Activated CD4-positive, alpha-beta T cell treated with anti-CD3 and anti-CD28 coated beads, Interleukin-2, amount 10 ng/mL, durations not matched to agents 24 days and 14 days (primary cell): ENCODE data around the gene MACF1. TPM values are rescaled to one million over a fixed set of nuclear protein-coding genes. Genes with fewer than 3 reads are reported as not detected.
A peak's percentile ranks its signal among the peaks of the same experiment; 100 is the strongest.

Experiments
- DNase-seq: peaks from one replicate; pipeline ENCODE4 v3.0.0; 2022
- H3K27ac Mint-ChIP-seq: one replicate; pipeline ENCODE4 v1.8.0; 2022; ENCODE audit warnings: mild to moderate bottlenecking, mixed read lengths
- H3K27me3 Mint-ChIP-seq: one replicate; pipeline ENCODE4 v1.8.0; 2022; ENCODE audit warnings: mixed read lengths
- H3K36me3 Mint-ChIP-seq: one replicate; pipeline ENCODE4 v1.8.0; 2022; ENCODE audit warnings: low read depth, mild to moderate bottlenecking, mixed read lengths
- H3K4me1 Mint-ChIP-seq: one replicate; pipeline ENCODE4 v1.8.0; 2021; ENCODE audit warnings: mixed read lengths
- H3K4me3 Mint-ChIP-seq: one replicate; pipeline ENCODE4 v1.8.0; 2022; ENCODE audit warnings: mild to moderate bottlenecking, moderate library complexity, mixed read lengths
- H3K9me3 Mint-ChIP-seq: one replicate; pipeline ENCODE4 v1.8.0; 2021; ENCODE audit warnings: mixed read lengths
- intact Hi-C: fragments of 100-400 bp; cut with micrococcal nuclease; formaldehyde crosslinking; loops from one replicate; pipeline ENCODE4 v1.15.1; 2023
- total RNA-seq: library from RNA; stranded (reverse); gene quantifications from 2 replicates; pipeline ENCODE4 v1.2.3, GENCODE V29; 2022

Gene MACF1
- total RNA-seq, 1 donor from 2014 or later: 204 TPM

DNA sequence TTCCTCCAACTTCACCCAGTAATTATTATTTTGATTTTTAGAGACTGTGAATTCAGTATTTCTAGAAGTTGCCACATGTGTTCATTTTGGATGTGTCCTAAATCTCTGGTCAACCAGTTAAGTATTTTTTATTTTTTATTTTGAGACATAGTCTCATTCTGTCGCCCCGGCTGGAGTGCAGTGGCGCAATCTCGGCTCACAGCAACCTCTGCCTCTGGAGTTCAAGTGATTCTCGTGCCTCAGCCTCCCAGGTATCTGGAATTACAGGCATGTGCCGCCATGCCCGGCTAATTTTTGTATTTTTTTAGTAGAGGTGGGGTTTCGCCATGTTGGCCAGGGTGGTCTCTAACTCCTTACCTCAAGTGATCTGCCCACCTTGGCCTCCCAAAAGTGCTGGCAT lies 8.0 kb downstream of the MACF1 start:
- Mint-ChIP-seq H3K27me3 (no peaks in the 10 kb centered on the region), H3K4me1 (peaks cover 48% of the 10 kb centered on the region), H3K4me3 (no peak overlapping the region), H3K36me3 (peaks cover 25% of the 10 kb centered on the region), H3K27ac (peak overlapping the region; percentile 25), H3K9me3 (no peaks in the 10 kb centered on the region)
- intact Hi-C loops: no loop called here
- DNase-seq: no peak

DNA sequence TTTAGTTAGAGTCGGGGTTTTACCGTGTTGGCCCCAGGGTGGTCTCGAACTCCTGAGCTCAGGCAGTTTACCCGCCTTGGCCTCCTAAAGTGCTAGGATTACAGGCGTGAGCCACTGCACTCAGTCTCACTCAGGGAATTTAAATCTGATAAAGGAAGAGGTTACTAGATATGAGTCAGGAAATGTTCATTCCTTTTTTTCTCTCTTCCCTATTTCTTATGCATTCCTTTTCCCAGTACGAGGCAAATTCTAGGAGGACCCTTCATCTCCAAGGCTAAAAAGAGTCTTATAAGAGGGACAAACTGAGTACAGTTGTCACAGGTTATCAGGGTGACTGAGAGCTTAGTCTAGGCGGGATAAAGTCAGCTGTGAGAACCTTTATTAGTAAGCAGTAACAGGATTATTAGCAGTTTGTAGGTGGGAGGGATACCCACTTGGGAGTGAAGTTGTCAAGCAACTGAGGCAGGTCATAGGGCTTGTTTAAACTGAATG lies 9.1 kb downstream of the MACF1 start:
- no peaks in the 10 kb centered on the region for H3K9me3 Mint-ChIP-seq
- H3K4me3 Mint-ChIP-seq: no peak overlapping the region
- DNase-seq: no peak
- H3K27ac Mint-ChIP-seq: peak overlapping the region; percentile 93
- intact Hi-C loops: loop anchor here (2.0 kb wide), 1 partner anchor 17 kb away; no protein-coding TSS in a partner anchor
- peaks cover 24% of the 10 kb centered on the region for H3K36me3 Mint-ChIP-seq
- no peaks in the 10 kb centered on the region for H3K27me3 Mint-ChIP-seq
- peaks cover 50% of the 10 kb centered on the region for H3K4me1 Mint-ChIP-seq

DNA sequence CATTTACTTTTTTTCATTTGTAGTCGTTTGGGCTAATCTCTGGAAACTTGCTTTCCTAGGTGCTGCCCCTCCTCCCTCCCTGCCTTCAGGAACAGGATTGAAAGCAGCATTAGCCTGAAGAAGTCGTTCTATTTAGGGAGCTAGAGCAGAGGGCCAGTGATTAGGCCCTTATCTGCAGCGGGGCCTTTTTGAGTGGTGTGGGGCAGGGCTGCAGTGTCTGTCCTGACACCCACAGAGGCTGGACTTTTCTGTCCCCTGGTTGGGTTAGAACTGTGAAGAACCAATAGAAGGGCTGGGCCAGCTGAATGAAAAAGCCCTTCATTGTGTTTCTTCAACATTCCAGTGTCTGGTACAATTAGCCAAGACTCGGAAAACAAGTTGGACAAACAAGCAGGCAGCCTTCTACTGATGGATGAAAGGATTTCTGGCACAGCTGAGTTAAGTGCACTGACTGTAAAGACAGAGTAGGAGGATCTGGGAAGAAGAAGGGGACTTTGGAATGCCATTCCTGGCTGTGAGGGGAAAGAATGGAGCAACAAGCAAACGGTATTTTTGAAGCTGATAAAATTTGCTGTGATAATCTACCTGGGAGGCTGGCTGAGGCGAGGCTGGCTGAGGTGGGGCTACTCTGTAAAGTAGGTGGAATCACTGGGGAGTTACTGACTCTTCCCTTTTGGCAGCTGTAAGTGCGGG lies 9.7 kb downstream of the MACF1 start:
- Mint-ChIP-seq H3K36me3 (peaks cover 21% of the 10 kb centered on the region), H3K27me3 (no peaks in the 10 kb centered on the region), H3K9me3 (no peaks in the 10 kb centered on the region), H3K4me3 (peak overlapping the region; percentile 82), H3K27ac (peak overlapping the region; percentile 93), H3K4me1 (peaks cover 56% of the 10 kb centered on the region)
- no peak for DNase-seq
- intact Hi-C loops: loop anchor here (2.0 kb wide), 1 partner anchor 17 kb away; no protein-coding TSS in a partner anchor

DNA sequence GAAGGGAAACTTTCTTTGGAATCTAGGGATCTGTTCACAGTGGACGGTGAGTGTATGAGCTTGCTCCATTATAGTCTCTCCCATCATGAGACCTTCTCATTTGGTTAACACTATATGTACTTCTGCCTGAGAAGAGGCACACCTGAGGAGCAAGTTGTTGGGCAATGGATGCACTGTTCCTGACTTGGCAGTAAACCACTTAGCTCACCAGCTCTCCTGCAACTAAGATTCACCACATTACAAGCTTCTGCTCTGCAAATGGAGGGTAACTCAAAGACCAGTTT lies 10.2 kb downstream of the MACF1 start:
- Mint-ChIP-seq H3K27ac (peak overlapping the region; percentile 93), H3K36me3 (peaks cover 16% of the 10 kb centered on the region), H3K9me3 (no peaks in the 10 kb centered on the region), H3K4me3 (peak overlapping the region; percentile 82), H3K27me3 (no peaks in the 10 kb centered on the region), H3K4me1 (peaks cover 55% of the 10 kb centered on the region)
- intact Hi-C loops: loop anchor here (2.0 kb wide), 1 partner anchor 16 kb away; no protein-coding TSS in a partner anchor
- no peak for DNase-seq

DNA sequence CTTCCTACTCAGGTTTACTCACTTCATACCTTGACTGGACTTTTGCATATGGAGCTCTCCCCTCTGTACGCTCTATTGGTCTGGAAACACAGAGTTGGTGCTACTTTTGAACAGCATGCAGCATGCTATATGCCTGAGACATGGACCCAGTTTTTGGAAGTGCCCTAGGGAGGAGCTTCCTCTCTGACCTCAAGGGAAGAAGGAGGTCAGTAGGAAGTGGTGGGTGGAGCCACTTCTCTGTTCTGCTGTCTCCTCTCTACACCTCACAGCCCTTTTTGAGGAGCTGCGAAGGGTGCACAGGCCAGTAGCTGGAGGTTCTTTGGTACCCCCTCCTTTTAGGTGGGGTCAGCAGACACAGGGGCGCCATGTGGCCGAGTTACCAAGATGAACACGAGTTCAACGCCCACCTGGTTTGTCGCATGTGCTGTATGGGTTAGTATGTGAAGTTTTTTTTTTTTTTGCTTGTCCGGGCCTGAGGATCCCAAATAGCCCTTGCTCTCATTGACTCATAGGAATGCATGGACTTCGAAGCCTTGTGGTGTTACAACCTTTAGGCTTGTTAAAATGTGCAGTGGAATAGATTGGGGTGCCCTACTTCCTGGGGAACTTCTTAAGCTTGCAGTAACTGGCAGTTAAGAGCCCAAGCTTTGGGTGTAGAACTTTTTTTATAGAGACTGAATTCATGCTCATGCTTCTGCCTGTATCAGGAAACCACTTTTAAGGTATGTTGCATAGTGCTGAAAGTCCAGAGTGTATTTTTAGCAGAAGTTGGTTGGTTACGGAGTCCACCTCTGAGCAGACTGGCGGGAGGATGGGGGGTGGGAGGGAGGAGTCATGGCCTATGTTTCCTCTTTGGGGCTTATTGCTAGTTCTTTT lies 10.7 kb downstream of the MACF1 start:
- Mint-ChIP-seq H3K4me3 (peak overlapping the region; percentile 82), H3K4me1 (peaks cover 55% of the 10 kb centered on the region), H3K27ac (peak overlapping the region; percentile 93), H3K9me3 (no peaks in the 10 kb centered on the region), H3K36me3 (peaks cover 16% of the 10 kb centered on the region), H3K27me3 (no peaks in the 10 kb centered on the region)
- peak; percentile 84 for DNase-seq
- intact Hi-C loops: loop anchor here (1.0 to 5.0 kb wide), 6 partner anchors 10 to 37 kb away; no protein-coding TSS in a partner anchor

DNA sequence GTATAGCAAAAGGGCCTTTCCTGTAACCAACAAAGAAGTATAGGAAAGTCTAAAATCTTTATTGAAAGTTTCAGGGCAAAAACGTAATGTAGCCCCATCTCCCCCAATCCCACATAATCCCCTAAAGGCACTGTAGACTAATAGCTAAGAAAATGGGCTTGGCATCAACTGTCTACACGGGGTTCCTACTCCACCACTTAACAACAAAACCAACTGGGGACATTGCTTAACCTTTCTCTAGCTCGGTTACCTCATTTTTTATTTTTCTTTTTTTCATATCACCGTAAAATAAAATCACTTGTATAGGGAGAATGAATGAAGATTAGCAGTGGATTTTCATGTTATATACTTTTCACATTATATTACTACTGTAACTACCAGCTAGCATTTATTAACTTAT lies 12.3 kb downstream of the MACF1 start:
- no peak for DNase-seq
- H3K27ac Mint-ChIP-seq: peak overlapping the region; percentile 93
- no peaks in the 10 kb centered on the region for H3K27me3 Mint-ChIP-seq
- no peaks in the 10 kb centered on the region for H3K9me3 Mint-ChIP-seq
- H3K4me1 Mint-ChIP-seq: peaks cover 64% of the 10 kb centered on the region
- peaks cover 19% of the 10 kb centered on the region for H3K36me3 Mint-ChIP-seq
- H3K4me3 Mint-ChIP-seq: peak overlapping the region; percentile 82
- intact Hi-C loops: loop anchor here (5.0 kb wide), 2 partner anchors 34 to 36 kb away; no protein-coding TSS in a partner anchor

DNA sequence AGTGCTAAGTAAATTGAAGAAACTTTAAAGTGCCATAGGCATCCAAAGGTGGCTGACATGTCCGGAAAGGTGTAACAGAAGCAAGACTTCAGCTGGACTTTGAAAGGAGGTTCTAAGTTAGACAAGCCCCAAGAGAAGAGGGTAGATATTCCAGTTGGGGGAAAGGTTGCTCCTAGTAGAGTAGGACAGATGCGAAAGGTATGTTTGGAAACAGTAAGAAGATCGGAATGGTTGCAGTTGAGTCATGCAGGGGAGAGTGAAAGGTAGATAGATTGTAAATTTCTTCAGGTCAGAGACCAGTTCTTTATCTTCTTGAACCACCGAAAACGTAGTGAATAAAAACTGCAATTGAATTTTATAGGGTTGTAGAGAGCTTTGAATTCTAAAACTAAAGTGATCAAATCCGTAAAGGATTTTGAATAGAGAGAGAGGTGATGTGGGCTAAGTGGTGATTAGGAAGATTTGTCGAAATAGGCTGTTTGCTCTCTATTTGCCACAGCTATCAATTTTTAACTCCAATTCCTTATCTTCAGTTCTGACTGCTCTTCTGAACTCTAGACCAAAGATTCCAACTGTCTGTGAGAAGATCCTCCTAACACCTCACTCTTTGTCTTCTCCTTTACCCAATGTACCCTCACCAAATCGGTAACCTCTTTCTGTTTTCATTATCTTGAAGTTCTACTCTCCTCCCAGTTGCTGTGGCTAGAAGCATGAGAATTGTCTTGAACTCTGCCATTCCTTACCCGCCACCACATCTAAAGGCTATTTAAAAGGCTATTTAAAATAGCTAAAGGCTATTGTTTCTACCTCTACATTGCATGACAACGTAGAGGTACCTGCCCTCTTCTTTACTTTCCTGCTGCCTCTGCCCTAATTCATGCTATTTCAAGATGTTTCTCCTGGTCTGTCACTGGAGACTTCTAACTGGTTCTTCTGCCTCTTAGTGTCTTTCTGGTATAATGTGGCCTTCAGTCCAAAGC lies 16.7 kb downstream of the MACF1 start:
- H3K9me3 Mint-ChIP-seq: peaks cover 6% of the 10 kb centered on the region
- intact Hi-C loops: no loop called here
- H3K27me3 Mint-ChIP-seq: no peaks in the 10 kb centered on the region
- no peak for DNase-seq
- H3K4me1 Mint-ChIP-seq: peaks cover 50% of the 10 kb centered on the region
- H3K27ac Mint-ChIP-seq: peak overlapping the region; percentile 2
- no peak overlapping the region for H3K4me3 Mint-ChIP-seq
- peaks cover 34% of the 10 kb centered on the region for H3K36me3 Mint-ChIP-seq

DNA sequence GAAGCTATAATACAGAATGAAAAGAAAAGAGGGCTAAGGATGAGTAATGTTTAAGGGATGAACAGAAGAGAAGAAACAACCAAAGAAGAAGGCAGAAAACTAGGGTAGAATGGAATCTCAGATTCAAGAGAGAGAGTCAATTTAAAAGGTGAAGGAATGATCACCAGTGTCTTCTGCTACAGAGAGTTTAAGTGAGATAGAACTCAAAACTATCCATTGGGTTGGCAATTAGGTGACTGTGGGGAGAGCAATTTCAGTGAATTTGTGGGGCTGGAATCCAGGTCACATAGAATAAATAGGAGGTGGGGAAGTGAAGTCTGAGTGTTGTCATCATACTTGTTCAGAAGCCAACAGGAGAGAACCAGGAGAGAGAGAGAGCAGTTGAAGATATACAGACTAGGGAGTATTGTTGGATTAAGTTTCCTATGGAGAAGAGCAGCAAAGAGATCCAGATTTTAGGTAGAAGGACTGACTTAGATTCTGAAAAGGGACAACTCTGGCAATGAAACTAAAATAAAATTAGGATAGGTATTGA lies 19.9 kb downstream of the MACF1 start:
- no peak for DNase-seq
- Mint-ChIP-seq H3K36me3 (peaks cover 38% of the 10 kb centered on the region), H3K27me3 (no peaks in the 10 kb centered on the region), H3K9me3 (peaks cover 6% of the 10 kb centered on the region), H3K27ac (no peak overlapping the region), H3K4me3 (no peak overlapping the region), H3K4me1 (peaks cover 47% of the 10 kb centered on the region)
- intact Hi-C loops: no loop called here

DNA sequence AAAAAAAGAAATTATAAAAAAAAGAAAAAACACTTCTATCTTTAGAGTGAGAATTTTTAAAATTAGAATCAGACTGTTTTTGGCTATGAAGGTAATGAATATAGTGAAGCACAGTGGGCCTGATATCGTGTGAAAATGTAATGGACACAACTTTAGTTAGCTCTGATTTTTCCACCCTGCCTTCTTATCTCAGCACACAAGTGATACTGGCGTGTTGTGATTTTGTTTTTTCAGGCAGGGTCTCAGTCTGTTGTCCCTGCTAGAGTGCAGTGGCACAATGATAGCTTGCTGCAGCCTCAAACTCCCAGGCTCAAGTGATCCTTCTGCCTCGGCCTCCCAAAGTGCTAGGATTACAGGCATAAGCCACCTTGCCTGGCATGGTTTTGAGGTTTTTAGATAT lies 22.3 kb downstream of the MACF1 start:
- Mint-ChIP-seq H3K36me3 (peaks cover 42% of the 10 kb centered on the region), H3K27ac (no peak overlapping the region), H3K9me3 (peaks cover 6% of the 10 kb centered on the region), H3K4me3 (no peak overlapping the region), H3K27me3 (no peaks in the 10 kb centered on the region), H3K4me1 (peaks cover 50% of the 10 kb centered on the region)
- intact Hi-C loops: no loop called here
- no peak for DNase-seq

DNA sequence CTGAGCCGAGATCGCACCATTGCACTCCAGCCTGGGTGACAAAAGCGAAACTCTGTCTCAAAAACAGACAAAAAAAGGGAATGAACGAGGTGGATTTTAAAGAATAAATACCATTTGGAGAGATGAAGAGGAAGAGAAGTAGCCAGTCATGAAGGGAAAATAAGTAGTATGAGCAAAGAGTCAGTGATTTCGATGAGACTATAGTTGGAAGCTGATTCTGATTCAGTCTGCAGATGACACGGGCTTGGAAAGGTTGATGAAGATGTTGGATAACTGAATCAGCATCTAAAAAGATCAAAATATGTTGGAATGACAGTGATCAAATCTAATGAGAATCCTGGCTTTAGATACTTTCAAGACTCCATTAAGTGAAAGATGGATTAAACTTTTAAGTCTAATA lies 23.8 kb downstream of the MACF1 start:
- no peak for DNase-seq
- H3K36me3 Mint-ChIP-seq: peaks cover 43% of the 10 kb centered on the region
- no peaks in the 10 kb centered on the region for H3K9me3 Mint-ChIP-seq
- H3K27me3 Mint-ChIP-seq: no peaks in the 10 kb centered on the region
- H3K4me1 Mint-ChIP-seq: peaks cover 48% of the 10 kb centered on the region
- H3K27ac Mint-ChIP-seq: no peak overlapping the region
- H3K4me3 Mint-ChIP-seq: no peak overlapping the region
- intact Hi-C loops: no loop called here

DNA sequence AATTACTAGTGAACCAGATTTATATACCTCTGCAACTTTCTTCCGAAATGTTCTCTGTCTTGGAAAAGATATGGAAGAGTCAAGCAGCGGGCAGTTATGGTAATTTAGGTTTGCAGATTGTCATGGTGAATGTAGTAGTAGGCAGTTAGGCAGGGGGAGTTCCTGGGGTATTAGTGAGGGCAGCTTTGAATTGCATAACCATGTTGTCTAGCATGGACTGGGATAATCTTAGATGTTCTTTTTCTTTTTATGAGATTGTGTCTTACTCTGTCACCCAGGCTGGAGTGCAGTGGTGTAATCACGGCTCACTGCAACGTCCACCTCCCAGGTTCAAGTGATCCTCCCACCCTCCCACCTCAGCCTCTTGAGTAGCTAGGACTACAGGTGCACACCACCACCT lies 25.0 kb downstream of the MACF1 start:
- no peak for DNase-seq
- peaks cover 41% of the 10 kb centered on the region for H3K4me1 Mint-ChIP-seq
- H3K27me3 Mint-ChIP-seq: no peaks in the 10 kb centered on the region
- H3K36me3 Mint-ChIP-seq: peaks cover 38% of the 10 kb centered on the region
- no peaks in the 10 kb centered on the region for H3K9me3 Mint-ChIP-seq
- no peak overlapping the region for H3K4me3 Mint-ChIP-seq
- intact Hi-C loops: no loop called here
- peak overlapping the region; percentile 61 for H3K27ac Mint-ChIP-seq

DNA sequence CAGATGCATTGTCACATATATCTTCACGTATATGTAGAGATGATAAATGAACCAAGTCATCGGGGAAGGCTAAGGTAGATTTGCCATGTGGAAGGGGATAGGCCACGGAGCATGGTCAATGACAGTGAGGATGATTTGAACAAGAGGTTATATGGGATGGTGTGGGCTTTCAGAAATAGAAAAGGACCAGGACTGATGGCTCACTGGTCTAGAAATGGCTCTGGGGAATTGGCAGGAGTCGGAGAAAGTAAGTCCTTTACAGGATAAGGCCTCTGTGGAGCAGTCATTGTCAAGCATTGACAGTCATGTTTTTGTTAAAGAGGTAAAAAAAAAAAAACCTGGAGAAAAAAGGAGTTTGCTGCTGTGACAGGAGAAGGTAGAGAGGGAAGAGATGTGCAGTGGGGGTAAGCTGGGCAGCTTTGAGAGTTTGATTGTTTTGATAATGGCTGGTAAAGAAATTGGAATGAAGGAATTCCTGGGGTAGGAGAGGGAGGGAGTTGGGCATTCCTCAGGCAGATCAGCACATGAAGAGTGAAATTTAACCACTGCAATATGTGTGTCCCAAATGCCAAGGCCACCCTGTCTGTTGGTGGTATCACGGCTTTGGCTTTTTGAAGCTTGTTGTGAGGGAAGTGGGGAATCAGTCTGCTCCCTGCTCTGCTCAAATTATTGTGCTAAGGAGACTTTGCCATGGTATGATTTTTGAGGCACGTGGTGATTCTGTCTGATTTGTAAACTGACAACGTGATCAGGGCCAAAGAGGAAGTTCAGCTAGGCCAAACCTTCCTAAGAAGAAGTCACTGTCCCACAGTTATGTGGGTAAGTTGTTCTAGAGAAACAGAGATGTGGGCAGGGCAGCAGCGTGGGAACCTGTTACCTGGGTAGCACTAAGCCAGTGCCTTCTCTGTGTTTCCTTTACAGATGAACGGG lies 26.0 kb downstream of the MACF1 start:
- H3K9me3 Mint-ChIP-seq: no peaks in the 10 kb centered on the region
- peaks cover 40% of the 10 kb centered on the region for H3K4me1 Mint-ChIP-seq
- peak; percentile 70 for DNase-seq
- intact Hi-C loops: loop anchor here (2.0 kb wide), 1 partner anchor 16 kb away; no protein-coding TSS in a partner anchor
- peak overlapping the region; percentile 39 for H3K4me3 Mint-ChIP-seq
- H3K27me3 Mint-ChIP-seq: no peaks in the 10 kb centered on the region
- H3K36me3 Mint-ChIP-seq: peaks cover 41% of the 10 kb centered on the region
- H3K27ac Mint-ChIP-seq: peak overlapping the region; percentile 42
